ENCODE results near the gene TGIF1. TPM values are rescaled to one million over a fixed set of nuclear protein-coding genes. Genes with fewer than 3 reads are reported as not detected.
"Not testable (repeated sequence)": the region's sequence is repeated elsewhere in the genome, so short reads cannot be mapped to it uniquely, and the experiment has no call there.

TGIF1 gene
- total RNA-seq, 2 donors from 2014 or later = 68.0 to 80.6 TPM

DNA sequence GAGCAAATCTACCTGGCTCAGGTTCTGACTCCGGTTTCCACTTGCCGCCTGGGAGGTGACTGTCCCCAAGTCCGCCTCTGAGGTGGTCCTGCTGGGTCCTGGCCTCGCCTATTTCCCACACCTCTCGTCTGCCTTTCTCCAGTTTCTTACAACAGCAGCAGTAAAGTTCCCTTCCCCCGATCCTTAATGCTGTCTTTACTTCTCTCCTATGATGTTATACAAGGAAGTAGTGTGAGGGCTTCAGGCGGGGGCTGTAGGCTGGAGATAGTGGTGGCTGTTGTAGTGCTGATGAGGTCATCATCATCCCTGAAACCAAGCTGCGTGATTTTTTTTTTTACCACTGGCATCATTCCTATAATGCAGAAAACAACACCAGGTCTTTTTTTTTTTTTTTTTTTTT, 18.9 kb downstream of the TGIF1 start:
- H3K27me3 ChIP-seq = no peaks in the 10 kb centered on the region
- H3K4me1 ChIP-seq = no peaks in the 10 kb centered on the region
- no peaks in the 10 kb centered on the region for H3K9me3 ChIP-seq
- intact Hi-C loops (cut with DNase I) = no loop called here
- DNase-seq = no peak
- H3K9ac ChIP-seq (ENCODE audit: low read depth in 2 of 2, low read length in 2 of 2) = no peak overlapping the region
- H3K4me3 ChIP-seq = no peak overlapping the region
- TF ChIP-seq, protein P1, sequence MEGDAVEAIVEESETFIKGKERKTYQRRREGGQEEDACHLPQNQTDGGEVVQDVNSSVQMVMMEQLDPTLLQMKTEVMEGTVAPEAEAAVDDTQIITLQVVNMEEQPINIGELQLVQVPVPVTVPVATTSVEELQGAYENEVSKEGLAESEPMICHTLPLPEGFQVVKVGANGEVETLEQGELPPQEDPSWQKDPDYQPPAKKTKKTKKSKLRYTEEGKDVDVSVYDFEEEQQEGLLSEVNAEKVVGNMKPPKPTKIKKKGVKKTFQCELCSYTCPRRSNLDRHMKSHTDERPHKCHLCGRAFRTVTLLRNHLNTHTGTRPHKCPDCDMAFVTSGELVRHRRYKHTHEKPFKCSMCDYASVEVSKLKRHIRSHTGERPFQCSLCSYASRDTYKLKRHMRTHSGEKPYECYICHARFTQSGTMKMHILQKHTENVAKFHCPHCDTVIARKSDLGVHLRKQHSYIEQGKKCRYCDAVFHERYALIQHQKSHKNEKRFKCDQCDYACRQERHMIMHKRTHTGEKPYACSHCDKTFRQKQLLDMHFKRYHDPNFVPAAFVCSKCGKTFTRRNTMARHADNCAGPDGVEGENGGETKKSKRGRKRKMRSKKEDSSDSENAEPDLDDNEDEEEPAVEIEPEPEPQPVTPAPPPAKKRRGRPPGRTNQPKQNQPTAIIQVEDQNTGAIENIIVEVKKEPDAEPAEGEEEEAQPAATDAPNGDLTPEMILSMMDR (IDR thresholded peaks at IDR 0.05) = no peak
- H3K36me3 ChIP-seq = no peaks in the 10 kb centered on the region
- no peak overlapping the region for H3K27ac ChIP-seq

DNA sequence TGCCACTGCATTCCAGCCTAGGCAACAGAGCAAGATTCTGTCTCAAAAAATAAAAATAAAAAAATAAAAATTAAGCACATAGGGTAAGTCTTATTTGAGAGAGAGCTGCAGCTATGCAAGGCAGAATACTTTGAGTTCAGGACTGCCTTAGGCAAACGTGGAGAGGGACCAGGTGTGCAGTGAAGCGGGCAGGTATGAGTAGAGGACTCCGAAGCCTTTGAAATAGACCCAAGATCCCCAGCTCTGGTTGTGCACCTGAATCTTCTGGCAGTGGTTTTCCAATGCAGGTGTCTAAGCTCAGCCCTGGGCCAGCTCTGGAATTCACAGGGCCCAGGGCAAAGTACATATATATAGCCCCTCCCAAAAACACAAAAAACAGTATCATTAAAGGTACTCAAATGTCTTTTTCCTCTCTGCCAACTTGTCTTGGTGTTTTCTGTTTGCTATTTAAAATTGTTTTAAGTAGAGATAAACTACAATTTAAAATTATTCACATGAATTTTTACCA, 21.2 kb downstream of the TGIF1 start:
- H3K27ac ChIP-seq = no peak overlapping the region
- H3K36me3 ChIP-seq = no peaks in the 10 kb centered on the region
- no peaks in the 10 kb centered on the region for H3K27me3 ChIP-seq
- H3K4me3 ChIP-seq = no peak overlapping the region
- peak overlapping the region in 1 of 2 donors; percentile 24 for H3K9ac ChIP-seq (ENCODE audit: low read depth in 2 of 2, low read length in 2 of 2)
- DNase-seq = peak; percentile 41
- intact Hi-C loops (cut with DNase I) = no loop called here
- H3K9me3 ChIP-seq = no peaks in the 10 kb centered on the region
- TF ChIP-seq, protein P1 (IDR thresholded peaks at IDR 0.05) = no peak
- H3K4me1 ChIP-seq = no peaks in the 10 kb centered on the region

DNA sequence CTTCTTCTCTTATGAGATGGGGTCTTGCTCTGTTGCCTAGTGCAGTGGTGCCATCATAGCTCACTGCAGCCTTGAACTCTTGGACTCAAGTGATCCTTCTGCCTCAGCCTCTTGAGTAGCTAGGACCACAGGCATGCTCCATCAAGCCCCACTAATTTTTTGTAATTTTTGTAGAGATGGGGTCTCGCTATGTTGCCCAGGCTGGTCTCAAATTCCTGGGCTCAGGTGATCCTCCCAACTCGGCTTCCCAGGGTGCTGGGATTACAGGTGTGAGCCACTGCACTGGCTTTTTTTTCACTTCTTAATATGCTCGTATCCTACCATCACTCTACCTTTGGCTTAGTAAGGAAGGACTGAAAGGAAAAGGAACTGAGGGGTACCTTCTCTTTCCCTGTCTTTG, 22.1 kb downstream of the TGIF1 start:
- intact Hi-C loops (cut with DNase I); DNase-seq; H3K27ac ChIP-seq; H3K9me3 ChIP-seq; H3K36me3 ChIP-seq; H3K4me1 ChIP-seq; H3K9ac ChIP-seq (ENCODE audit: low read depth in 2 of 2, low read length in 2 of 2); H3K4me3 ChIP-seq; H3K27me3 ChIP-seq: not testable (repeated sequence)

DNA sequence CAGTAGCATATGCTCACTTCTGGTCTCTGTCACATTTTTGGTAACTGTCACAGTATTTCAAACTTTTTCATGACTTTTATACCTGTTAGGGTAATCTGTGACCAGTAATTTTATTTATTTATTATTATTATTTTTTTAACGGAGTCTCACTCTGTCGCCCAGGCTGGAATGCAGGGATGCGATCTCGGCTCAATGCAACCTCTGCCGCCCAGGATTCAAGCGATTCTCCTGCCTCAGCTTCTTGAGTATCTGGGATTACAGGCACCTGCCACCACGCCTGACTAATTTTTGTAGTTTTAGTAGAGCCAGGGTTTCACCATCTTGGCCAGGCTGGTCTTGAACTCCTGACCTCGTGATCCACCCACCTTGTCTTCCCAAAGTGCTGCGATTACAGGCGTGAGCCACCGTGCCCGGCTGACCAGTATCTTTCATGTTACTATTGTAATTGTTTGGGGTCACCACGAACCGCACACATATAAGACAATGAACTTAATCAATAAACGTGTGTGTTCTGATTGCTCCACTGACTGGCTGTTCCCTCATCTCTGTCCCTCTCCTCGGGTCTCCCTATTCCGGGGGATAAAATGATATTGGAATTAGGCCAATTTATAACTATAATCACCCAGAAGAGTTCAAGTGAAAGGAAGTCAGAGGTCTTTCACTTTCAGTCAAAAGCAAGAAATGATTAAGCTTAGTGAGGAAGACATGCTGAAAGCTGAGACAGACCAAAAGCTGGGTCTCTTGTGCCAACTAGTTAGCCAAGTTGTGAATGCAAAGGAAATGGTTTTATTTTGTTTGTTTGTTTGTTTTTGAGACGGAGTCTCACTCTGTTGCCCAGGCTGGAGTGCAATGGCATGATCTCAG, 22.9 kb downstream of the TGIF1 start:
- TF ChIP-seq, protein P1 (IDR thresholded peaks at IDR 0.05) = no peak
- Histone ChIP-seq H3K9ac (ENCODE audit: low read depth in 2 of 2, low read length in 2 of 2) (no peak overlapping the region), H3K4me3 (no peak overlapping the region), H3K4me1 (no peaks in the 10 kb centered on the region), H3K27me3 (no peaks in the 10 kb centered on the region), H3K36me3 (no peaks in the 10 kb centered on the region), H3K27ac (no peak overlapping the region), H3K9me3 (no peaks in the 10 kb centered on the region)
- intact Hi-C loops (cut with DNase I) = no loop called here
- no peak for DNase-seq

DNA sequence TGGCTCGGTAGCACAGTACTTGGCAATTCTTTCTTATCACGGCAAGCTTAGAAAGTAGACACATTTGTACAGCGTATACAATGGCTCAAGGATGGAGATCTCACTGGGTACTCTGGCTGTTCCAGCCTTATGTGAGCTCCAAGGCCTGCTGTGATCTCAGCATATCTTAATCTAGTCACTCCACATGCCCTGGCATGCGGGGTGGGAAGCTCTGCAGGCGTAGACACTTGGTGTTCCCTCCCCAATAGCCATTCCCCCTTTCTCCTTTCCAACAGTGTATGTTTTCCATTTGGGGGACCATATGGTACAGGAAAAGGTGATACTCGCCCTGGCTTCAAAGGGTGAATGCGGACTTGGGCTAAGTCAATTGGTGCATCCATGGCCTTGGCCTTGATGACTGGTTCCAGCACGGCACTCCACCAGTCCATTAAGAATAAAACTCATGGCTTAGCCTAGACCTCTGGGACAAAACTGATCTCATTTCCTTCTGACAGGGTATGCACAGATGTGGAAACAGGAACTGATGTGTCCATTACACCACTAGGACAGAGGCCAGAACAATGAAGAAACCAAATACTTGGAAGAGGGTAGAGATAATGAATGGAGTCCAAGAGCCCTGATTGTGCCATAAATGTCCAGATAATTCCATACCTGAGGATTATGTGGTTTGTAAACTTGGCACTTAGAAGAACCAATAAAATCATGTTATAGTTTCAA, 28.4 kb downstream of the TGIF1 start:
- no peak for DNase-seq
- Histone ChIP-seq H3K36me3 (no peaks in the 10 kb centered on the region), H3K9ac (ENCODE audit: low read depth in 2 of 2, low read length in 2 of 2) (peak overlapping the region in 1 of 2 donors; percentile 12), H3K27ac (no peak overlapping the region), H3K4me3 (no peak overlapping the region), H3K9me3 (no peaks in the 10 kb centered on the region), H3K27me3 (no peaks in the 10 kb centered on the region), H3K4me1 (no peaks in the 10 kb centered on the region)
- TF ChIP-seq, protein P1 (IDR thresholded peaks at IDR 0.05) = no peak
- intact Hi-C loops (cut with DNase I) = no loop called here
